ACHN (cell line): ENCODE data around the gene RACGAP1.
A peak's percentile ranks its signal among the peaks of the same experiment; 100 is the strongest.
"Not testable (repeated sequence)": the region's sequence is repeated elsewhere in the genome, so short reads cannot be mapped to it uniquely, and the experiment has no call there.

Source experiments
- DNase-seq: peaks from one replicate; pipeline ENCODE4 v3.0.0-alpha.2; 2015
- in situ Hi-C: cut with HindIII; loops from 2 replicates; pipeline ENCODE4 v1.10.0; 2017; ENCODE audit warnings: low sequenced_read_pairs, low pct_ligation_motif_present, low pct_unique_long_range_greater_than_20kb

The RACGAP1 gene

DNA sequence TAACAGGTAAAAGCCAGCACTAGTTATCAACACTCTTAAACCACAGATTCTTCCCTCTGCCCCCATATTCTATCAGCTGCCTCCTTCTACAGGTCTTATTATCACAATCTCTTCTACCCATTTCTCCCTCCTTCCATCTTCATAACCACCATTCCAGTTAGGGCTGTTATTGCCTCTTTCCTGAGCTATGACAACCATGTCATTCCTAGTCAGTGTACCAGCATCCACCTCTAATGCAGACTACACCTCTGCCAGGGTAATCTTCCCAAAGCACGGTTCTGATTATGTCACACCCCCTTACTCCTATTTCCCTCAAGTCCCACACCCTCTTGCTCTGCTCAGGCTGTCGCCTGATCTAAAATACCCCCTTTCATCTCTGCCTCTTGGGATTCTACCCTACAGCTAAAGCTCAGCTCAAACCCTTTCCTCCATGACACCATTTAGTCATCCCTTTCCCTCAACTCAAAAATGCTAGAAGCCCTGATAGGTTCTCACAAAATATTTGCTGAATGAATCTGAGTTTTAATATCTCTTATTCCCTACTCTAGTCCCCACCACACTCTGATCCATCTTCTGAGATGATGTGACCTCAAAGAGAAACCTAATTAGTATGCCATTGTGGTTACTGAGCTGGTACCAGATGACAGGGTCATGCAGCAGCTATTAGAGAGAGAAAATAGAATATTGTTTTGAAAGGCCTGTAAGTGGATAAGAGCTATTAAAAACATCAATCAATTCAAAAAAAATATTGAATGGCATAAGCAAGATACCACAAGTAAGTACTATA lies 11.7 kb downstream of the RACGAP1 start:
- no peak for DNase-seq
- in situ Hi-C loops = no loop called here

DNA sequence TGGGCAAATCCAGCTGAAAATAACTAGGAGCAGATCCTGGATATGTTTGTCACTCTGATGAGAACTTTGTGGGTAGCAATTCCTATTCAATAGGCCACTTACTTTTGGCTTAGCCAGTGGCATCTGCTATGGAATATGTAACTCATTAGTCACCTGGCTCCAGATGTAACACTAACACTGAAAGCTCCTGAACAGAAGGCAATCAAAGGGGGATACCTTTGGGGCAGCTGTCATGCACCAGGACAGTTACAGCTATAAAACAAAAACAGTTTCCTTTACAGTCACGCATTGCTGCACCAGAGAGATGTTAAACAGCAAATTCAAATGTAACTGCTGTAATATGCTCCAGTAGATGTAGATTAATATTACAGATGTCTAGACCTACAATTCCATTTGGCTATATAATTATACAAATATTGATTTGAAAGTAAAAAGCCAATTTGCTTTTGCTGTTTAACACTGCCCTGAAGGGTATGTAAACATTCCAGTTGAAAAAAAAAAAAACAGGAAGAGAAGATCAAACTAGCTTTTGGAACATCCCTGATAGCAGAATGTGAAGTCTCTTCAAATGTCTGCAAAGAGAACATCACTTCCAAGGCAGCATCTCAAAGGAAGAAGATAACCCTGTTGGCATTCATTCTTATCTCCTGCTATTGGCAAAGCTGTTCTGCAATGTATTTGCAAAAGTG lies 18.4 kb downstream of the RACGAP1 start:
- no peak for DNase-seq

DNA sequence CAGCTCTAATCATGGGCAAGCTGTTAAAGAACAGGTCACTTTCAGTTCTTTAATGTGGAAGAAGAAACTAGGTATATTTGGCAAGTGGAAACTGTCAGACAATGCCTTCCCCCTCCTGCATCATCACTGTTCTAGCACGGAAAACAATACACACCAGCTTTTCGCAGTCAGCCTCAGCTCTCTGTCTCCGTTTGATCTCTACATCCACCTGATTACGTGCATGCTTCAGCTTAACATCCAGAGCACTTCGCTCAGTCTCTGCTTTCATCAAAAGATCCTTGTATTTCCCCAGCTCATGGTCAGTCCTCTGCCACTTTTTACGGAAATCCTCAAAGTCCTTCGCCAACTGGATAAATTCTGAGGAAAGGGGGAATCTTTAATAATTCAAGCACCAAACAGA lies 19.0 kb downstream of the RACGAP1 start:
- in situ Hi-C loops = no loop called here
- DNase-seq = no peak

More for the DNA sequence above, 18.4 kb downstream of the RACGAP1 start:
- in situ Hi-C loops = no loop called here

DNA sequence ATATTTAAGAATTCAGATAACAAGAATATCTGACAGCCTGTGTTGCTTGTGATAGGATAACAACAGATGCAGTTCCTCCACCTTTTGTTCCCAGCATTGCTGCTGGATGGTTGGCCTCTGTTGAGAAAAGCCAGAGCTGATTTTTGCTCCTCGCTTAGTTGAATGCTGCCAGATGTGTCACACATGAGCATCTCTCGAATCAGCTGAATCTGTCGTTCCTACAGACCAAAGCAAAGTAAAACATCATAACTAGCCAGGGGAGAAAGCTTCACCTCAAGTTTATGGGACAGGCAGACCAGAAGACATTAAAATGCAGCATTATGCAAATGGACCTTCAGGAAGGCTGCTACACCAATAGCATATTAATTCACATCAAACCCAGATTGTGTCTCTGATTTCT lies 20.1 kb downstream of the RACGAP1 start:
- no peak for DNase-seq
- in situ Hi-C loops = no loop called here

DNA sequence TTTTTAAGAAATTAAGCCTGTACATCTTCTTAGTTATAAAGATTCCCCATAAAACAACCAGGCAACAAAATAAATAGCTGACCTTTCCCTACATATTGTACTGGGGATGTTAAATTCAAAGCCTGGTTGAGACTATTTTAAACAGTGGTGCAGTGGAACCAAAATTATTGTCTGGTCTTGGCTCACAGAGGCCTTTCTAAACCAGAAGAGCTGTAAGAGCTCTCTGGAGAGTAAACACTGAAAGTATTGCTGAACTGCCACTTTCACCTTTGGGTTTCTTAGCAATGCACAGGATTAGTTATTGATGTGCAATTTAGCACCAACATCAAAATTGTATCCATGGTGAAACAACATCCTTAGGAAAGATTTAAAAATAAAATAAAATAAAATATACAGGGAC lies 20.6 kb downstream of the RACGAP1 start:
- DNase-seq = no peak
- in situ Hi-C loops = no loop called here

DNA sequence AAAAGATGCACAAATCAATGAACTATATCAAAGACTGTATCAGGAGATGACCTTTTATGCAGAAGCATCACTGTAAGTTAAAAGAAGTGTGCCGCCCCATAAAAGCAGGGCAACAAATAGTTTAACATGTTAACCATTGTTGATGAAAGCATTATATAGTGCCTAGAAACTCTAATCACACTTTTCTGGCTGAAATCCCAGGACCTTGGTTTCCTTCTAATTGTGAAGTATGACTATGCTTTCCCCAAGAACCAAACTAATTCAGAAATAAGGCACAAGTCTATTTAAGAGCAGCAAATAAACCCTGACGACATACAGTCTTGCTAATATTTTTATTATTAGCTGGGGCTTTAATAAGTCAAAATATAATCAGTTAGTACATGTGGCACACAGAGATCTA lies 21.7 kb downstream of the RACGAP1 start:
- in situ Hi-C loops = no loop called here
- no peak for DNase-seq

DNA sequence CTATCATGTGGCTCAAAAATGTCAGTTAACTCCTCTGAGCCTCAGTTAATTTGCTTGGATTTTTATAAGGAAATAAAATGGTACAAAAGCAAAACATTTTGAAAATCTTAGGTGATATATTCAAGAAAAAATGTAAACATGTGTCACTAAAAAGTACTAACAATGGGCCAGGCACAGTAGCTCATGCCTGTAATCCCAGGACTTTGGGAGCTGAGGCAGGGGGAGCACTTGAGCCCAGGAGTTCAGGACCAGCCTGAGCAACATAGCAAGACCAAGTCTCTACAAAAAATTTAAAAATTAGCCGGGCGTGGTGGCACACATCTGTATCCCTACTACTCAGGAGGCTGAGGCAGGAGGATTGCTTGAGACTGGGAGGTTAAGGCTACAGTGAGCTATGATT lies 26.8 kb downstream of the RACGAP1 start:
- in situ Hi-C loops = no loop called here
- no peak for DNase-seq

DNA sequence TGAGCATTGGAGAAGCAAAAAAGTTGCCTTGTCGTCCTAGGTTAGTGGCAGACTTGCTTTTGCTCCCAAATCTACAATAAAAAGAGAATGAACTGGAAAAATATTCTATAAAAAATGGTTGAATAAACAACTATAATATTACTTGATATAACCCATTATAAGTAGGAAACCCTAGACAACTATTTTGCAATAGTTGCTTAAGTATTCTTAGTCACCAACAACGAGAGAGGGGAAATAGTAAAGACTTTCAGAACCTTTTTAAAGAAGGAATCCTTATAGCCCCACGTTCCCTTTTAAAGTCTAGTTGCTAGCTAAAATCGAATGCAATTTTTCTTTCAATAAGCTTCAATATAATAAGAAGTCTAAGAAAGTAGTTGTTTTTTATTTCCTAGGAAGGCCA lies 35.0 kb downstream of the RACGAP1 start:
- DNase-seq = no peak
- in situ Hi-C loops = no loop called here

DNA sequence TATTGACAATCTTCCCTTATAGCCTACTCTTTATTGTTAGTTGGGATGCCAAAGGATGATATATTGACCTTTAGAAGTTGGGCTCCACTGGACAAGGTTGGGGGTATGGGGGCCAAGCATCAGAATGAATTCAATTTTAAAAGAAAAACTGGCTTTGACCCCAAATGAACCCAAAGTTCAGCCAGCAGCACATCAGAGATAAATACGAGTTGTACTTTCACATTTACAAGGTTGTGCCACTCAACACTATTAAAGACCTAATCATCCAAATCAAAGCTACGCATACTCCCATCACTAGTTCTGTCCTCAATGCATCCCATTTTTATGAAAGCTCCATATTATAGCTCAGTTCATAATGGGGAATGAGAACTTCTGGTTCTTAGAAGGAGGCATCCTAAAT lies 35.9 kb downstream of the RACGAP1 start:
- in situ Hi-C loops = not testable (repeated sequence)

DNA sequence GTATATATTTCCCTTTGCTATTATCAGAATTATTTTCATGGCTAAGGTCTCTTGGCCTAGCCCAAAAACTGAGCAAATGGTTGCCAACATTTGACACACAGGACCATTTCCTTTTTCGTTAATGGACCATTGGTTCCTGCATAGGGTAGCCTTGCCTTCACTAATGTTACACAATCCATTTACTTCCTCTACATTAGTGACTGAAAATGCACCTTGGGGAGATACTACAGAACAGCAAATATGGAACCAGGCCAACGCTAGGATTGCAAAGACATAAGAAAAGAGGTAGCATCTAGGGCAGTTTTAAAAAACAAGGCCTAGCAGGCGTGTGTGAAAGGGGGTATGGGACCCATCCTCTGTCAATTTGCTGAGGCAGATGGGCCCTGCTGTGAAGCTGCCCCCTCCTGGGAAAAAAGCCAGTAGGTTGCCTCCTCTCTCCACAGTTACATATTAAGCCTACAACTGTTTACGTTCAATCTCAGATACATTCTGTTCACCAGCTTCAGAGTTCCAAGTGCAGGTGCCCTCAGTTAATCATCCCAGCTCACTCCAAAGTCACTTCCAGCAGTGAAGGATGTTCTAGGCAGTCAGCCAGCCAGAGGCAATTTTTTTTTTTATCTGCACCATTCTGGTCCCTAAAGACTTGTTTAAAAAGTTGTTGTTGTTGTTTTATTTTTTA lies 37.5 kb downstream of the RACGAP1 start:
- peak; percentile 48 for DNase-seq
- in situ Hi-C loops = no loop called here

More for the DNA sequence above, 35.9 kb downstream of the RACGAP1 start:
- DNase-seq = not testable (repeated sequence)

DNA sequence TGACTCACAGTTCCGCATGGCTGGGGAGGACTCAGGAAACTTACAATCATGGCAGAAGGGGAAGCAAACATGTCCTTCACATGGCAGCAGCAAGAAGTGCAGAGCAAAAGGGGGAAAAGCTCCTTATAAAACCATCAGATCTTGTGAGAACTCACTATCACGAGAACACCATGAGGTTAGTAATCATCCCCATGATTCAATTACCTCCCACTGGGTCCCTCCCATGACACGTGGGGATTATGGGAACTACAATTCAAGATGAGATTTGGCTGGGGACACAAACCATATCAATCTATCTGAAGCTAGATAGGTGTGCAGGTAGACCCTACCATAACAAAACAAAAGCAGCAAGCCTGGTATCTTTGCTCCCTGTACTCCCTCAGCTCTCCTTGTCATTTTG lies 38.8 kb downstream of the RACGAP1 start:
- in situ Hi-C loops, DNase-seq: not testable (repeated sequence)

DNA sequence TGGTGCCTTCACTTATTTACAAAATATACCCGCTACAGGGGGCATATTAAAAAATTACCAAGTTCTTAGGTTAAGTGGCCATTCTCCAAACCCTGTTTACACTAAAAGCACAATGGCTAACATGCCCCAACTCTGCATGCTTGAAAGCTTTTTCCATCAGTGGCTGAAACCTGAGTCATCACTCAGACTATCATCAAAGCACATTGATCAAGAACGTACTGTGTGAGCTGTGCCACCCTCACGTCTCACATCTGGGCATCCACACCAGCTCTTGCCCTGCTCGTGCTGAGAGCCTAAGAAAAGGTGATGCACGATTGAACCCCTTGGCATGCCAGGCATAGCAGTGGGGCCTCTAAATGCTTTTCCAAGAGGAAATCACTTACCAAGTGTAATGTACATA lies 39.3 kb downstream of the RACGAP1 start:
- in situ Hi-C loops = no loop called here
- peak; percentile 62 for DNase-seq

DNA sequence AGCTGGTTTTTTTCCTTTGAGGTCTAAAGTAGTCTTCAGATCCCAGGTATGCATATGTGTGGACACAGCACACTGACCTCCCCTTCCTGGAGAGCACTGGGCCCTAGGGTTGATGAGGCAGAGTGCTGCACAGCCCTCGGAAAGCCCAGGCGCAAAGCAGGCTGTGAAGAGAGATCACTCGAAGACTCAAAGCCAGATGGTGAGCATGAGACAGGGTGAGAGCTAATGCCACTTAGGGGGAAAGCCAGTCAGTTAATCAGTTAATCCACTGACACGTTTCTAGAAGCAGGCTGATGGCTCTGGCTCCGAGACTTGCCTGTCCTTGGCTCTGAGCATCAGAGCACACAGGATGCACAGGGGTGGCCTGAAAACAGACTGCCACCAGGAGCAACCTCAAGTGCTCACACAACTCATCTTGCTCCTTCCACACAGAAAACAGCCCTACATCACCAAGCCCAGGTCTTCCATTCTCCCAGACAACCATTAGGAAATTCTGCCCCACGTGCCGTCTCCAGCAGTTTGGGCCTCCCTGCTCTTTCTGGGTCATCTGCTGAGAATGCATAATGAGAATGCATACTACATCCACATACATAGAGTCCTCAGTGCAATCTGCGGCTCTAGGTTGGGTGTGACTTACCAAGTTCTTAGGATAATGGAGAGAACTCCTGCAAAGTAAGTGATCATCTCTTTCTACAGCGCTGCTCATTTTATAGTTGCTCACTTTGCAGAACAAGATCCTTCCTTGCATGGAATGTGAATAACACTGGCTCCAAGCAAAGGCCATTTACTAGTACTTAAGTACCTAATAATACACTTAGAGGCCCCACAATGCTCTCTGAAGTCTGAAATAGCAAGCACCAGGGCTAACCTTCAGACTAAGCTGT lies 40.6 kb downstream of the RACGAP1 start:
- no peak for DNase-seq
- in situ Hi-C loops = no loop called here

DNA sequence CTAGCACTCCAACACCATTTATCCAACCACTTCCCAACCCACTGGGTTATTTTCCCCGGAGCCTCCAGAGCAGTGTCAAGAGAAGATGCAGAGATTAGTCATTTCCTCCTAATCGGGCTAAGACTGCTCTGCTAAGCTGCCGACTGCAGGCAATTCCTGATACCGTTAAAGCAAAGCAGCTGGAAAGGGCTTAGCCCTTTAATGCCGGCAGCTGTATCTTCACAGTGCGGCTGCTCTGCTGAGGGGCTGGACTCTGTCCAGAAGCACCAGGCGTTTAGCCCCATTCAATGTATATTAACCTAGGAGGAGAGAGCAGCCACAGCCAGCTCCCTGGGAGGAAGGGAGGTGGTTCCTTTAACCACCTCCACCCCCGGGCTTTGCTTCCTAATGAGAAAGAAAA lies 41.4 kb downstream of the RACGAP1 start:
- peak; percentile 74 for DNase-seq
- in situ Hi-C loops = no loop called here

DNA sequence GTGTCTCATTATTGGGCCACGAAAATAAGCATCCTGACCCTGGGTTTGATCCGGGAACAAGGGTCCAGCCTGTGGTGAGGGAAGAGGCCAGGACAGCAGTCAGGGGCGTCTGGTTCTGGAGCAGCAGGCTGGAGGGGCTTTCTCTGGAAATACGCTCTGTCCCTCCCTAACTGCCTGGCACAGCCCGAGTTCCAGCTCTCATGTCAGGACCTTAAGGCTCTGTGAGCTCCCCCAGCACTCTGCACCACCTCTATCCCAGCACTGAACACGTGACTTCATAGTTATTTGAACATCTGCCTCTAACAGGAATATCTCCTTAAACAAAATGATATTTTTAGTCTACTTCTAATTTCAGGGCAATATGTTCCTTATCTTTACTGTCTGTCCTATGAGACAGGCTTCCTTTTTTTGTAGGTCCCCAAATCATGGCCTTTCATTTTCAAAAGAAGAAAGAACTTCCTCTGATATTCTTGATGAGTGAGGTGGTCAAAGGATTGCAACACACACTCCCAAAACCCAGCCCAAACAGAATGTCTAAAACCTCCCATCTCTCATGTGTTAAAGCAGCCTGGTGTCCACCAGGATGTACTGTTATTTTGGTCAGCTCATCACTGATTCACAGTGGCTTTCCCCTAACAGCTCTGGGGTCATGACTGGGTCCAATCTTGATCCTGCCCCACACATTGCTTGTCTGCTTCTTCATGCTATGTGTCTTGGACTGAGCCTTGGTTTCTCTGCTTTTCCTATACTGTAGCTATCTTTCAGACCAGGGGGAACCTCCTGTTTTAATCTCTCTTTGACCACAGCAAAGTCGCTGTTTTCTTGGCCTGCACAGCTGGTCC lies 42.8 kb downstream of the RACGAP1 start:
- DNase-seq = no peak

DNA sequence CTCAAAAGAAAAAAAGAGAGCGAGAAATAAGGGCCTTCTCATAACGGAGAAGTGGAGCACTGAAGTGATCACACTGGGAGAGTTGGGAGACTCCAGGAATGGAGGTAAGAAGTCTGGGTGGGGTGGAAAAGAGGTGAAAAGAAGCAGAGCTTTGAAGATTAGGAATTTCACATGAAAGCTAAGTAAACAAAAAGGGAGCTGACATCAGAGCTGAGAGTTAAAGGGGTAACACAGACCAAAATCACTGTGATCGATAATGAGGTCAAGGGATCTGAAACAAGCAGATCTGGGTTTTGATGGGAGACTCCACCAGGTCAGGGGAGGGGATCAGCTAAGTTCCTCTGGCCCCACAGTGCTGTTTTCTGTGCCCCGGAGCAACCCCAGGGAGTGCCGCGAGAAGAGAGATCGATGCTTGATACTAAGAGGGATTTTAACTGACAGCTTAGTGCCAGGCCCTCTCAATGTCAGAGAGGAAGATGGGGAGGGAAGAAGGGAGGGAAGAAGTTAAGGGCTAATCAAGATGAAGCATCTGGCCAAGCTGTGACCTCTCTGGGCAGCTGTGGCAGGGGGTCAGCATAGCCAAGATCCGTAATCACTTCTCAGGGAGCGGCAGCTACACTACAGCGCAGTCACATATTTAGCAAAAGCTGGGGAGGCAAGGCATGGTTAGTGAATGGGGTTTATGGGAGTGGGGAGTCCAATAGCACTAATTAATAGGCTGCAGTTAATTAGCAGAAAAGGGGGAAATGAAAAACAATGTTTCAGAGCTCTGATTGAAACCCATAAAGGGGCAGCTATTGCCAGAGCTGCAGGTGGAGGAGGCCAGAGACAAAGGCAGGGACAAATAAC lies 44.6 kb downstream of the RACGAP1 start:
- DNase-seq = no peak
- in situ Hi-C loops = no loop called here

More for the DNA sequence above, 42.8 kb downstream of the RACGAP1 start:
- in situ Hi-C loops = no loop called here

DNA sequence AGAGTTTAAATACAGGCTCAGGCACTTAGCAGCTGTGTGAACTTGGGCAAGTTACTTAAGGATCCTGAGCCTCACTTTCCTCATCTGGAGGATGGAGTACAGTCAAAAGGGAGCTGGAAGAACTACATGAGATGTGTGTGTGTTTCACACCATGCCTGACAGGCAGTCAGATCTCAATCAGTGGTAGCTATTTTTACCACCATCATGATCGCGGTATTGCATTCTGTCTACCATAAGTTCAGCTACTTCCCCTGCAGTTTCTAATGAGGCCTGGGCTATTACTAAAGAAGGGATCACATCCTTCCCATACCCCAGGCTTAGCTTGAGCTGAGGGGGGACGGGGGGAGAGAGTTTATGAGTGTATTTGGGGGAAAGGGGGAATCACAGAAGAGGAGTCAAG lies 45.5 kb downstream of the RACGAP1 start:
- in situ Hi-C loops = no loop called here
- no peak for DNase-seq
